Renal cortex interstitium (tissue), 11 donors: ENCODE measurements around the gene TNPO2. TPM values are rescaled to one million over a fixed set of nuclear protein-coding genes. Genes with fewer than 3 reads are reported as not detected.
"Not testable (repeated sequence)": the region's sequence is repeated elsewhere in the genome, so short reads cannot be mapped to it uniquely, and the experiment has no call there.

Experiments
- DNase-seq, 11 donors: peaks; one replicate each; pipeline ENCODE4 v3.0.0-alpha.2; 2013; ENCODE audit warnings: low read depth in 9 of 11, low spot score in 4 of 11; ENCODE audit errors: extremely low read depth in 1 of 11
- polyA plus RNA-seq, 3 donors: library from polyadenylated mRNA; unstranded; fragments of 120-200 nt; gene quantifications; one replicate each; pipeline ENCODE4 v1.2.1, GENCODE V29; 2013; ENCODE audit not compliant: insufficient read length in 3 of 3

TNPO2 gene
- polyA plus RNA-seq, 3 donors = 66.7 to 81.9 (median 79.3) TPM

- no peak for DNase-seq
These were observed 26.3 kb upstream of the TNPO2 start for GRCh38 chr19:12749938-12750521.

- DNase-seq = no peak
These were observed 24.8 kb upstream of the TNPO2 start for GRCh38 chr19:12748489-12748888.

GRCh38 chr19:12745166-12745897 is 21.6 kb upstream of the TNPO2 start:
- DNase-seq = no peak

GRCh38 chr19:12737835-12738351 is 14.2 kb upstream of the TNPO2 start:
- no peak for DNase-seq

- DNase-seq = peak; percentile 92 to 99 (median 97)
These were observed 13.5 kb upstream of the TNPO2 start, which contains the start of gene GET3 for GRCh38 chr19:12736995-12737834. Gene GET3, plus strand, starts transcription at chr19:12737497. Its CDS starts 9 bp downstream, at chr19:12737506.

- DNase-seq = no peak
These were observed 9.9 kb upstream of the TNPO2 start for GRCh38 chr19:12733369-12734214.

GRCh38 chr19:12731337-12731736 is 7.6 kb upstream of the TNPO2 start:
- no peak for DNase-seq

GRCh38 chr19:12730064-12730463 is 6.3 kb upstream of the TNPO2 start:
- no peak for DNase-seq

- DNase-seq = no peak
These were observed 4.2 kb upstream of the TNPO2 start for GRCh38 chr19:12727745-12728433.

- no peak for DNase-seq
These were observed 3.2 kb upstream of the TNPO2 start for GRCh38 chr19:12726988-12727316.

GRCh38 chr19:12725612-12726011 is 1.9 kb upstream of the TNPO2 start:
- not testable (repeated sequence) for DNase-seq

- DNase-seq = no peak
These were observed 421 bp downstream of the TNPO2 start for GRCh38 chr19:12723381-12723640.

- DNase-seq = peak; percentile 93 to 99 (median 98)
These were observed 959 bp downstream of the TNPO2 start for GRCh38 chr19:12722566-12723380.

GRCh38 chr19:12721656-12722565 is 1.8 kb downstream of the TNPO2 start:
- DNase-seq = peak in 8 of 11 donors; percentile 57 to 75 (median 64)

GRCh38 chr19:12720851-12721655 is 2.7 kb downstream of the TNPO2 start:
- DNase-seq = peak in 1 of 11 donors; percentile 7

GRCh38 chr19:12720296-12720695 is 3.4 kb downstream of the TNPO2 start:
- no peak for DNase-seq
